A375 (cell line): Measurements from ENCODE around the gene SPRTN. TPM values are rescaled to one million over a fixed set of nuclear protein-coding genes. Genes with fewer than 3 reads are reported as not detected.

Experiments
- total RNA-seq: library from RNA; depleted of rRNA; stranded (reverse); fragments of >200 nt; shearing (Covaris generic); gene quantifications from 2 replicates; pipeline ENCODE4 v1.2.3, GENCODE V29; 2014; rRNA removed

The SPRTN gene
- total RNA-seq, result 15.5 and 34.8 TPM in 2 replicates

GRCh38 chr1:231338270-231339128, at the start of gene SPRTN:
TSS of gene SPRTN (plus strand) at chr1:231338293. CDS start at chr1:231338384, 91 bp downstream.

GRCh38 chr1:231337472-231338269, 422 bp upstream of the SPRTN start, which contains the start of gene EXOC8:
TSS of gene EXOC8 (minus strand) at chr1:231337852. CDS start at chr1:231337745, 107 bp downstream.

Other genes starting within 250 kb of the SPRTN start
- under 0.01 TPM in 1 of 2 replicates, not detected in the other for gene TRIM67, start 176.2 kb upstream of the SPRTN start, total RNA-seq
- 28.0 and 34.7 TPM in 2 replicates for gene GNPAT, start 97.1 kb upstream of the SPRTN start, total RNA-seq
- 11.9 and 12.5 TPM in 2 replicates for gene EXOC8, start 441 bp upstream of the SPRTN start, total RNA-seq
- 24.0 and 28.1 TPM in 2 replicates for gene EGLN1, start 84.0 kb downstream of the SPRTN start, total RNA-seq
- 44.0 and 45.1 TPM in 2 replicates for gene TSNAX, start 190.4 kb downstream of the SPRTN start, total RNA-seq